ENCODE results near the gene TAS1R2.

Gene TAS1R2

DNA sequence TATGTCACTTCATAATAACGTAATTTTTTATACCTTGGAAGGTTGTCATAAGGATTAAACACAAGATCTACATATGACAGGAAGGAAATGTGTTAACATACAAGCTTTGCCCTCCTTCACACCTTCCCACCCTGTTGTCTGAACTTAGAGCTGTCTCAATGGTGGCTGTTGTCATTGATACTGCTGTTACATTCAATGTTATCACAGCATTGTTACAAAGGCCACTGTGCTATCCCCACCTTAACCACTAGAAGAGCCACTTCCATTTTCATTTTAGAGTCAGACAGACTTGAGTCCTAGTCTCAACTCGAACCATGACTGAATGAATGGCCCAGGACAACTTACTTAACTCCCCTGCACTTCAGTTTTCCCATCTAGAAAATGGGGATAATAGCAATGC is 31.2 kb downstream of the TAS1R2 start:
- in situ Hi-C loops (cut with MboI; ENCODE audit: low sequenced_read_pairs) = no loop called here

DNA sequence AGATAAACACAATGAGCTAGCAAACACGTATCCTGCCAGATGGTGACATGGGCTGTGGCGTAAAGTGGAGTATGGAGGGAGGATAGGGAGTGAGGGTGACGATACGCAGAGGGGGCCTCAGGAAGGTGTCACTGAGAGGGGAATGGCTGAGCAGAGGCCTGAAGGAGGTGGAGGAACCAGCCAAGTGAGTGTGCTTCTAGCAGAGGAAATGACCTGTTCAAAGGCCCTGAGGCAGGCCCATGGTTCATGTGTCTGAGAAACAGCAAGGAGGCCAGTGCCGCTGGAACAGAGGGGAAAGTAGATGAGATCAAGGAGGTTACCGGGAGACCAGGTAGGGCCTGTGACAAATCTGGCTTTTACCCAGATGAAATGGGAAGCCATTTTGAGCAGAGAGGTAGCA is 36.0 kb downstream of the TAS1R2 start:
- in situ Hi-C loops (cut with MboI; ENCODE audit: low sequenced_read_pairs) = loop anchor here (25.0 kb wide), 1 partner anchor 211 kb away; no protein-coding TSS in a partner anchor

DNA sequence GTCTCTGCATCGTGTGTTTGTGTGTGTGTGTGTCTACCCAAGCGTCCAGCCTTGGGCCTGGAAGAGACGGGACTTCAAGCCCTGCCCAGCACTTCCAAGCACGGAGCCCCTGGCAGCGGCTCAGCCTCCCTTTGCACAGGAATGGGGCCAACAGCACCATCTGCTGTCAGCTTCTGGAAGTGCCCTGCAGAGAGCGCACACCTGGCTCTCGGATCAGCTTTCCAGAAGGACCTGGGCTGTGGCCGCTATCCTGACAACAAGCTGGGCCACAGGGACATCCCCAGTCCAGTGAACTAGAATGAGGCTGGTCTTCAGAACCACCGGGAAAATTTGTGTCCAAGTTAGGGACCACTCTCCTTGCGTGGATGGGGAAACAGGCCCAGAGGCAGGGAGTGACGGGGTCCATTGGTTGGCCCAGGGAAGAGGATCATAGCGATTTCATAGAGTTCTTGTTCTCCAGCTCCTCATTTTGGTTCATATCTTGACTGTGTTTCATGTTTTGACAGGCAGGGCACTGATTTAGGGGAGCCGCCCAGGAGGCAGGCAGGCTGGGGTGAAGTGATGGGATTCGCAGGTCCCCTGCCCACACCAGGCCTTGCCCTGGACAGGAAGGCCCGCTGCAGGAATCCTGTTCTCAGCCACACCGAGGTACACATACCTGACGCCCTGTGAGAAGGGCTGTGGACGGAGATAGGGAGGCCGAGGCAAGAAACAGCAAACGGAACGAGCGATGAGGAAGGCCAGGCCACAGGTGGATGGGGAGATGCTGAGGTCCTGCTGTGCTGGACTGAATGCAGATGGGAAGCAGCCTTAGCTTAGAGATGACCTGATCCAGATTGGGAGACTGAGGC is 38.4 kb downstream of the TAS1R2 start:
- in situ Hi-C loops (cut with MboI; ENCODE audit: low sequenced_read_pairs) = loop anchor here (25.0 kb wide), 1 partner anchor 209 kb away; no protein-coding TSS in a partner anchor

DNA sequence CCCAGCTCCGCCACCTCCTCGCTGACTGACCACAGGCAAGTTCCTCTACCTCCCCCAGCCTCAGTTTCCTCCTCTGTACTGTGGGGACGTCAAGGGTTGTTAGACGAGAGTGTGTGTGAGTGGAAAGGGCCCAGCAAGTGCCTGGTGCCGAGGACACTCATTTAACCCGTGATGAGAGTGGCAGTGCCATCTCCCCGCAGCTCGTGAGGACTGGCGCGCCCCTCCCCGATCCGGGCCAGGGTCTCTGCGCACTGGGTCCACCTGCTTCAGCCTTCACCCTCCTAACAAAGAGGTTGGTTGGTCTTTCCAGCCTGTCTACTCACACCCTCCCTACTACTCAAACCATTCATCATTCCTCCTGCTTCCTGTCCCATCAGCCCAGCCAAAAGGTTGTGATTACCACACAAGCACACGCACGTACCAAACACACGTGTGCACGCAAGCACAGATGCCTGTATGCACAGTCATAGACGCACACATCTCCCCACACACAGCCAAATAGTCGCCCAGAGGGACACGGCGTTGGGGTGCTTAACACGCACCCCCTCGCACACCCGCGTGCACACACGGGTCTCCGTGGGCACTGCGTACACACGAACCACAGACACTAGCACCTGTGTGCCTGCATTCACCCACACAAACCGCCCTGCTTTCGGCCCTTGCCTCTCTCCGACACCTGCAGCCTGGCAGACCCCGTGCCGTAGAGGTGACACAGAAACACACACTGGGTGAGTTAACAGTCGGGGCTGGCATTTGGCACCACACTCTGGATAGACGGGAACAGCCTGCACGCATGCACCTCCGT is 39.3 kb downstream of the TAS1R2 start:
- in situ Hi-C loops (cut with MboI; ENCODE audit: low sequenced_read_pairs) = loop anchor here (25.0 kb wide), 1 partner anchor 208 kb away; no protein-coding TSS in a partner anchor

DNA sequence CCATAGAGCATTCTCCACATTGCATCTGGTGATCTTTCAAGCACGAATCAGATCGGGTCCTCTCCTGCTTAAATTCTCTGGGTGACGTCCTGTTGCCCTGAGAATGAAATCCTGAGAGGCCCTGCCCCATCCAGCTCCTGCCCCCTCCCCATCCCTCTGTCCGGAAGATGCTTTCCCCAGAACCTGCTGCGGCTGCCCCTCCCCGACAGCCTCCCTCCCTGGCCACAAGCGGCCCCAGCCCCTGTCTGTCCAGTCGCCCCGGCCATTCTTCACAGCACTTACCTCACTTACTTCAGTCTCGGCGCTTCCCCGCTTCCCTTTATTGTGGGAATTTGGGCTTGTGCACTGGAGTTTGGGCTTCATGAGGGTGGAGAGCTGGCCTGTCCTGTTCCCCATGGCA is 40.3 kb downstream of the TAS1R2 start:
- in situ Hi-C loops (cut with MboI; ENCODE audit: low sequenced_read_pairs) = loop anchor here (25.0 kb wide), 1 partner anchor 207 kb away; no protein-coding TSS in a partner anchor

DNA sequence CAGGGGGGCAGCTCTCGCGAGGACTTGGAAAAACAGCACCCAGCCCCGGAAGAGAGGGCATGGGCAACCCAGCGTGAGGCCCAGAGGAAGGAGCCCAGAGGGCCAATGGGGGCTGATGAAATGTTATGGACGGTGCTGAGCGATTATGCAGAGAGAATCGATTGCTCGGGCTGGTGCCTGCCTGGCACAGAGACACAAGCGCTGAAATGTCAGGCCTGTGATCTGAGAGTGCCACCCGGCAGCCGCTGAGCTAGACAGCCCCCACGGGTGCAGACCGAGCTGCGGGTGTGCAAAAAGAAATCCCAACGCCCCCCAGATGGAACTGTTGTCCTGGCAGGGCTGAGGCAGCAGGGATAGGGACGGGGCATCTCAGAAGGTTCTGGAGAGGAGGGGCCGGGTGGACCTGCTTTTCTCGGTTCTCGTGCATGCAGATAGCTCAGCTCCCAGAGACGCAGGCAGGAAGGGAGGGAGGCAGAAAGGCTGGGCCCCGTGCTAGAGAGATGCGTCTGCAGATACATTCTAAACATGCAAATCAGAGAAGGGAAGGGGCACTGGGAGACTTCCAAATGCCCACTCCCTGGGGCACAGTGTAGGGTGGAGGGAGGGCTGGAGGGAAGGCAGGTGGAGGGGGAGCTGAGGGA is 41.5 kb downstream of the TAS1R2 start:
- in situ Hi-C loops (cut with MboI; ENCODE audit: low sequenced_read_pairs) = loop anchor here (25.0 kb wide), 1 partner anchor 206 kb away; no protein-coding TSS in a partner anchor

DNA sequence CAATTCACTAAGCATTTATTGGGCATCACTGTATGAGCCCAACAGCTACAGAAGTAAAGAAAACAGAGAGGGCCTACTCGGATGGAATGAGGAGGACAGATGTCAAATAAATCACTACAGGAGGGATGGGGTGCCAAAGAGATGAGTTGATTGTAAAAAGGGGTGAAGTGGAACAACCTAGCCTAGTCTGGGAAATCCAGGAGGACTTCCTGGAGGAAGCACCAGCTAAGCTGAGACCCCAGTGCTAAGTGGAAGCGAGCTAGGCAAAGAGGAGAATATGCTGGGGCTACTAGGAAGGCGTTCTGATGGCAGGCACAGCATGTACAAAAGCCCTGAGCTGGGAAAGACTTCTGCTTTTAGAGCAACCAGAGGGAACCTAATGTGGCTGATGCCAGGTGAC is 42.1 kb downstream of the TAS1R2 start:
- in situ Hi-C loops (cut with MboI; ENCODE audit: low sequenced_read_pairs) = loop anchor here (25.0 kb wide), 1 partner anchor 205 kb away; no protein-coding TSS in a partner anchor

DNA sequence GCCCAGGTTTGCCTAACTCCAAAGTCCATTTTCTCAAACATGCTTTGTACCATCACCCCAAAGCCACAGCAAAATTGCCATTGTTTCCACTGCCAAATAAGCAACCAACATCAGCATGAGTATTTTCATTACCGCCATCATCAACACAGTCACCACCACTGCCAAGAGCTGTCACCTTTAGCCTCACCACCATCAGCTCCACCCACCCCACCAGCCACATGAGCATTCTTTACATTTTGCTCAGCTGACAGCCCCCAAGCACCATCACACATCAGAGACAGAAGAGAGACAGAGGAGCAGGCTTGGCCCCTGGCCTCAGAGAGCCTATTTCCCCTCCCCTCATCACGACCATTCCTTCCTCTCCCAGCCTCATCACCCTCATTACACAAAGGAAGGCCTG is 42.7 kb downstream of the TAS1R2 start:
- in situ Hi-C loops (cut with MboI; ENCODE audit: low sequenced_read_pairs) = loop anchor here (25.0 kb wide), 1 partner anchor 205 kb away; no protein-coding TSS in a partner anchor

DNA sequence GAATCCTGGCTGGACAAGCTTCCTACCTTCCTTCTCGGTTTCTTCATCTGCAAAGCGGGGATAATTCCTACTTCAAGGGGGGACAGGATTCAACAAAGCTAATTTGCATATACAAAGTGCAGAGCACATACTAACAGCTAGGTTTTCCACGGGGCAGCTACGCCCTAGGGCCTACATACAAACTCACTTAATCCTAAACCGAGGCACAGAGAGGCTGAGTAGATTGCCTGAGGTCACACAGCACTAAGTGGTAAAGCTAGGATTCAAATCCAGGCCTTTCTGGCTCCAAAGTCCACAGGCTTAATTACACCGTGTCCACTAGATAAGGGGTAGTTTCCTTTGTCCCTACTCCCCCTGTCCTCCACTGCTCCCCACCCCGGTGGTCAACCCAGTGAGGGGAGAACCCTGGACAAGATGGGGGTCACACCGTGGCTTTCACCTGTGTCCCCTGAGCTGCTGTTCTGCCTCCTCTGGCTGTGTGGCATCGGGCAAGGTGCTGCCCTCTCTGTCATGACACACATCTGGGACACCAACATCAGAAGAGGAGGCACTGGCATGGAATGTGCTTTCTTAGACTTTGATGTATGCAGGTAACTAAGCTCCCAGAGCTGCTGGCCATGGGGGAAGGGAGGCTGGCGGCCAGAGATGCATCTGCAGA is 44.5 kb downstream of the TAS1R2 start:
- in situ Hi-C loops (cut with MboI; ENCODE audit: low sequenced_read_pairs) = loop anchor here (25.0 kb wide), 1 partner anchor 203 kb away; no protein-coding TSS in a partner anchor

DNA sequence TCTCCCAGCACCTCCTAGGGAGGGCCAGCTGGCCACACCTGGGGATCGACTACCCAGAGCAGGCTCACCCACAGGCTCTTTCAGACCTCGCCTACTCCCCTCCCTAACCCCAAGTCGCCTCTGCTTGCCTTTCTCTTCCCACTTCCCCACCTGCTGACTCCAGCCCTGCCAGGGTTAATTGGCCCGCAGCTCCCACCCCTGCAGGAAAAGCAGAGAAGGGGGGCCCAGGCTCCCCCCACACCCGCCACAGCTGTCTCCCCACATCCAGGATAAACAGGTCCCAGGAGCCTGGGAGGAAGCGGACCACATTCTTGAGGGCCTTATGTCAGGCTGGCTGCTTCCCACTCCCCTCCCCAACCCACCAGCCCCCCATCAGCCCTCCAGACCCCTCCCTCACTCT is 45.0 kb downstream of the TAS1R2 start:
- in situ Hi-C loops (cut with MboI; ENCODE audit: low sequenced_read_pairs) = loop anchor here (25.0 kb wide), 1 partner anchor 202 kb away; no protein-coding TSS in a partner anchor

DNA sequence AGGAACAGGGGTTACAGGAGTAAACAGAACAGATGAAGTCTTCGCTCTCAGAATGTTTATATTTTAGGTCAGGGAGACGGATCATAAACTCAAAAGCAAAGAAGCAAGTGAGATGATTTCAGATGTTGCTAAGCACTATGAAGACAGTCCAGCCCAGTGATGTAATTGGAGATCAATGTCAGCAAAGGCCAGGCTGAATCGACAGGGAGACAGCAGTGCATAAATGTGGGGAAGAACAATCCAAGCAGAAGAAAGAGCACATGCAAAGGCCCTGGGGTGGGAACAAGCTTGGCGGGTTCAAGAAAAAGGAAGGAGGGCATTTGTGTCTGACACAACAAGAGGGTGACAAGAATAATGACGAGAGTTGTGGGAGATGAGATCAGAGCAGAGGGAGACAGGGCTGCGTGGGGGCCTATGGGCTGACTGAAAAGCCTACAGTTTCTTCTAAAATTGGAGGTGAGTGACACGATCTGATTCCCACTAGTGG is 47.0 kb downstream of the TAS1R2 start:
- in situ Hi-C loops (cut with MboI; ENCODE audit: low sequenced_read_pairs) = loop anchor here (25.0 kb wide), 1 partner anchor 200 kb away; no protein-coding TSS in a partner anchor

DNA sequence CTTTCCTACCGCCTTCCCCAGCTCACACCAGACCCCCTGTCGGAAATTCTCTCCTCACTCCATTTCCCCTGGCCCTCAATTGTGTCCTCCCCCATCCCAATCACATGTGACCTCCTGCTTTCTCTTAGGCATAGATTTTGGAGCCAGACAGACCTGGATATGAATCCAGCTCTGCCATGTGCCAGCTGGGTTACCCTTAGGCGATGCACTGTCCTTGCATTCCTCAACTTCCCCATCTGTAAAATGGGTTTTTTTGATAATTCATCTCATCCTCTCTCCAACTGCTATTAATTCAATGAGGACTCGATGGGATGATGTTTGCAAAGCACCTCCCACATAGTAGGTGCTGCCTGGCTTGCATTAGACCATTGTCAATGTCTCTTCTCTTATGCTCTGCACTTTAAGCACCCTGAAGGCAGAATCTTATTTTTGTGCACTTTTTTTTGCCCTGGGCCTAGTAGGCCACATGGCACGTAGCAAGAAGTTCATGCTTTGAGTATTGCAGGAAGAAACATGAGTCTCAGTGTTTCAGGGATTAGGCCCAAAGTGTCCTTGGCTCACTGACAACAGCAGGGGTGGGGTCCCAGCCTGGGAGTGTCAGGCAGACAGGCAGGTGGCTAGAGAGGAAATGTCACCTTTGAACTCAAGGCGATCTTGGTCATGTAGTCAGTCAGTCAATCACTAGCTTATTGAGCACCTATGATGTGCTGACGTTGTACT is 47.6 kb downstream of the TAS1R2 start:
- in situ Hi-C loops (cut with MboI; ENCODE audit: low sequenced_read_pairs) = loop anchor here (25.0 kb wide), 1 partner anchor 200 kb away; no protein-coding TSS in a partner anchor

DNA sequence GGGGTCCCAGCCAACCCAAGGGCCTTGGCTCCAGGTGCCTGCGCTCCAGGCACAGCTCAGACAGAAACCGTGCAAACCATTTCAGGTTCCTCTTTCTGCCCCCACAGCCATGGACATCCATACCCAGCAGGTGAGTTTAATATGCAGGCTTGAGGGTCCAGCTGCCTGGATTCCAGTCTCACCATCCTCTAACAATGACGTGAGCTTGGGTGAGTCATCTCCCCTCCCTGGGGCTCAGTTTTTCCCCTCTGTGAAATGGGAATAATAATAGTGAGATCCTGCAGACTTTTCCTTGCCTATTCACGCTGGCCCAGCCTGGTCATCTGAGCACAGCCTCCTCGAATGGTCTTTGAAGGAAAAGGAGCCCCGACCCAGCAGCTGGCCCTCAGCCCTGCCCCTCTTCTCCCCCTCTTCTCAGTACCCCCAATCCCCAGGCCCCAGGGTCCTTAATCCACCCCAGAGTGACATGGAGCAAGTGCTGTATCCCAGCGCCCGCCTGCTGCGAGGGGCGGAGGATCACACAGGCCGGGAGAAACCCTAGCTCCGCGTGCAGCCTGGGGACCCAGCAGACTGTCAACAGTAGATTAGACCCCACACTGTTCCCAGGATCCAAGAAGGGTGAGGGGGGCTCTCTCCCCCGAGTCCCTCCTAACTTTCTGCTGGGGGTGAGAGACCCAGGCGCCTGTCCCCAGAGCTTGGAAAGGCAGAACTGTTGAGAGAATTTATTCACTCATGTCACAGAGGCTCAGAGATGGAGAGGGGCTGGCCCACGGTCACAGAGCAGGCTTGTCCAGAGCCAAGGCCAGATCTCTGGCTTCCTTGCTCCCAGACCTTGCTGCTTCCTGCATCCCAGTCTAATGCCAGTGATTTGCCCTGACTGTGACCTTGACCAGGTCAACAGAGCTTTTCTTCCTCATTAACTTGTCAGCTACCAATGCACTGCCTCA is 49.2 kb downstream of the TAS1R2 start:
- in situ Hi-C loops (cut with MboI; ENCODE audit: low sequenced_read_pairs) = loop anchor here (25.0 kb wide), 1 partner anchor 198 kb away; no protein-coding TSS in a partner anchor

DNA sequence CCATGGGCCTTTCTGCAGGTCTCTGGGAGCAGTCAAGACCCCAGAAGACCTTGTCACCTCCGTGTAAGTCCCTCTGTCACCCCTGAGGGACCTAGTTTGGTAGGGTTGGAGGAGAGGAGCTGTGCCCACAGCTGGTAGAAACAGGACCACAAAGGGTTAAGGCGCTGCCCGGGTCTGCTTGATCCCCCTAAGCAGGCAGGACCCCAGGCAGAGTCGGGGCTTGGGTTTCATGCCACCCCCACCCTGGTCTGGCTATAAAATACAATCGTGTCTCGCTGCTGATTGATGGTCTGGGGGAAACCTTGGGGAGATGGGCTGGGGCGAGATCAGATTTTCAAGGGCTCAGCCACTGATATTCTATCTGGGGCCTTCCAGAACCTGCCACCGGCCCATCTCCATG is 50.9 kb downstream of the TAS1R2 start:
- in situ Hi-C loops (cut with MboI; ENCODE audit: low sequenced_read_pairs) = loop anchor here (25.0 kb wide), 1 partner anchor 196 kb away; no protein-coding TSS in a partner anchor

DNA sequence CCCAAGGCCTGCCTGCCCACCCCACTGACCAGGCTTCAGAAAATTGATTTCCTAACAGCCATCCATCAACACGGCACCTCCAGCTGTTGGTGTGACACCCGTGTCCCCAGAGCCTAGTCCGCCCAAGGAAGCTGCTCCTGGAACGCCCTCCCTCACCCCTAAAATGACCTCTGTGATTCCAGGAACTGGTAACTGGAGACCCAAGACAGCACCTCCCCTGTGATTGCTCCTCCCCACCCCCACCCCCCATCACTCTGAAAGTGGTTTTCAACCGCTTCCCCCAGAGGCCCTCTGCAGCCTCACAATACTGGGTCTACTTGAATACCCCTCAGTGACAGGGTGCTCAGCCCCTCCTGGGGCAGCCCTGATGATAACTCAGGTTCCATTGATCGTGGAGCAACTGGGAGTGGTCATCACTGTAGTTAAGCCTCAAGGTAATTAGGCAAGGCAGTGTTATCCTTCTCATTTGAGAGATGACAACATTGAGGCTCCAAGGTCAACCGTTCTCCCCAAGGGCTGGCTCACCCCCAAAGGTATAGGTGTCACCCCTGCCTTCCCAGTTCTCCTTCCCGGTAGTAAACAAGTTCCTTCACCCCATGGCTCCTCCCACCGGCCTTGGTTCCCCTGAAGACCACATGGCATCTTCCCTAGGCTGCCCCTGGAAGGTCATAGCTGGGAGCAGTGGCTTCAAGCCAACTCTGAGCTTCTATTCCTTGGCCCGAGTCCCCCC is 52.0 kb downstream of the TAS1R2 start:
- in situ Hi-C loops (cut with MboI; ENCODE audit: low sequenced_read_pairs) = loop anchor here (25.0 kb wide), 1 partner anchor 195 kb away; no protein-coding TSS in a partner anchor

DNA sequence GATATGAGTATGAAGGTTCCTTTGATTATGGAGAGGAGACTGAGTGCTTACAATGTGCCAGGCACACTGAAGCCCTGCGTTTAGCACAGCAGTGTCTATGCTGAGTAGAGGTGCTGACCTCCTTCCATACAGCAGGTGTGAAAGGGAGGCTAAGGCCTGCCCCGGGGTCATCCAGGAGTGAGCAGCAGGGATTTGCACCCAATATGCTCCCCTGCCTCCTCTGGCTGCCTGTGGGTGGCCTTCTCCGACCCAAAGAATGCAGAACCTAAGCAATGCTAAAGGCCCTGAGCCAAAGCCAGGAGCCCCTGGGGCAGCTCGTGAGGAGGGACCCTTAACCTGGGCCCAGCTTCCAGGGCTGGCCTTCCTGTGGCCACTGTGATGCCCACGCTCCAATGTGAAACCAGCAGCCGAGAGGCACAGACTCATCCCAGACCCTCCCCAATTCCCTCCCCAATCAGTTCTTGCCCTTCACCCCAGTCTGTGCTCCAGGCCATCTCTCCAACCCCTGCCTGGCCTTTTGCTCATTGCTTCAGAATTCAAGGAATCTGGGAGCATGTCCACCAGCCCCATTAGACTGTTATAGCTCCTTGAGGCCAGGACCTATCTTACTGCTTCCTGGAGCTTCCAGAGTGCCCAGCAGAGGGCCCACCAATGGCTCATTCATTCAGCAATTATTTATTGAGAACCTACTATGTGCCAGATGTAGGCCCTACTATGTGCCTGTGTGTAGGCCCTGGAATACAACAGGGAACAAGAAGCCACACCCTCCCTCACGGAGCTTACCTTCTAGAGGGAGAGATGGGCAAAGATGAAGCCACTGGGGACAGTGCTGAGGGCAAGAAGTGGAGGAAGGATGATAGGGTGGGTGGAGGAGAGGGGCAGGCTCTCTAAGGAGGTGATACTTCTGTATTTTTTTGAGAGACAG is 53.3 kb downstream of the TAS1R2 start:
- in situ Hi-C loops (cut with MboI; ENCODE audit: low sequenced_read_pairs) = loop anchor here (25.0 kb wide), 1 partner anchor 194 kb away; no protein-coding TSS in a partner anchor

All from HL-60/S4 treated with phorbol 12-myristate 13-acetate at 8.2 ng/mL for 4 days and 3 days (cell line).